Measurements from ENCODE around the gene LIMA1.
A peak's percentile ranks its signal among the peaks of the same experiment; 100 is the strongest.
"Not testable (repeated sequence)": the region's sequence is repeated elsewhere in the genome, so short reads cannot be mapped to it uniquely, and the experiment has no call there.

The LIMA1 gene

DNA sequence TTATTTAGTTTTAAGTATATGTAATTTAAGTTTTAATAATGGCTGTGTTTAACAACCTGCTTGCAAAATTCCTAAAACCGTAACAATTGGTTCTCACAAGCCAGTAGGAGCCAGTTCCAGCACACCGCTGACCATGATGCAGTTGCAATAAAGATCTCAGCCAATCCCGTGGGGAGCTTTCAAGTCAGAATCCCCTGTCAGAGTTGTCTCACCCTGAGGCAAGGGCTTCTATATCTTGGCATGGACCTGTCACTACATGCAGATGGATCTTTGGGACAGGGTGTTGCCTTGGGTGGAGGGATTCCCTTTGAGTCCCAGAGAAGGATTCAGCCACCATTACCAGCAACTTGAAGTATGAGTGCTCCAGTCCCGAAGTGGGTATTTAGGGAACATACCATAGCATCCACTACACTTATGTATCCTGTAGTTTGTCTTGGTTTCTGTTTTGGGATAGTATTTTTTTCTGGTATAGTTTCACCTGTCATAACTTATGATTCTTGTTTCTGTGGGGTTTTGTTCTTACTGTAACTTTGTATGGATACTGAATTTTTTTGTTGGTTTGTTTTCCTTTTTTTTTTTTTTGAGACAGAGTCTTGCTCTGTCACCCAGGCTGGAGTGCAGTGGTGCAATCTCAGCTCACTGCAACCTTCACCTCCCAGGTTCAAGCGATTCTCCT, 30.1 kb upstream of the LIMA1 start:
- H3K27me3 ChIP-seq (ENCODE audit: control insufficient read depth, insufficient read depth, low read length): no peaks in the 10 kb centered on the region
- no peak overlapping the region for H3K9ac ChIP-seq (ENCODE audit: low read length)
- no peak overlapping the region for H3K4me3 ChIP-seq (ENCODE audit: low read length)
- H3K9me3 ChIP-seq (ENCODE audit: control insufficient read depth, low read length): no peaks in the 10 kb centered on the region
- H3K36me3 ChIP-seq (ENCODE audit: control insufficient read depth, insufficient read depth, low read length): no peaks in the 10 kb centered on the region
- H3K4me1 ChIP-seq (ENCODE audit: control insufficient read depth, insufficient read depth, low read length): peaks cover 15% of the 10 kb centered on the region

- H3K27me3 ChIP-seq (ENCODE audit: control insufficient read depth, insufficient read depth, low read length); H3K9me3 ChIP-seq (ENCODE audit: control insufficient read depth, low read length); H3K9ac ChIP-seq (ENCODE audit: low read length); H3K36me3 ChIP-seq (ENCODE audit: control insufficient read depth, insufficient read depth, low read length); H3K4me3 ChIP-seq (ENCODE audit: low read length): not testable (repeated sequence)
- H3K4me1 ChIP-seq (ENCODE audit: control insufficient read depth, insufficient read depth, low read length): peaks cover 15% of the 10 kb centered on the region
Measured at GRCh38 chr12:50311858-50312609, 28.7 kb upstream of the LIMA1 start.

GRCh38 chr12:50309950-50310349, 26.6 kb upstream of the LIMA1 start:
- Histone ChIP-seq H3K4me1 (ENCODE audit: control insufficient read depth, insufficient read depth, low read length) (peaks cover 15% of the 10 kb centered on the region), H3K4me3 (ENCODE audit: low read length) (no peak overlapping the region), H3K9me3 (ENCODE audit: control insufficient read depth, low read length) (no peaks in the 10 kb centered on the region), H3K9ac (ENCODE audit: low read length) (no peak overlapping the region), H3K36me3 (ENCODE audit: control insufficient read depth, insufficient read depth, low read length) (no peaks in the 10 kb centered on the region), H3K27me3 (ENCODE audit: control insufficient read depth, insufficient read depth, low read length) (no peaks in the 10 kb centered on the region)

- no peak overlapping the region for H3K9ac ChIP-seq (ENCODE audit: low read length)
- H3K4me3 ChIP-seq (ENCODE audit: low read length): no peak overlapping the region
- no peaks in the 10 kb centered on the region for H3K9me3 ChIP-seq (ENCODE audit: control insufficient read depth, low read length)
Measured at GRCh38 chr12:50302686-50303085, 19.4 kb upstream of the LIMA1 start.

GRCh38 chr12:50297996-50298395, 14.7 kb upstream of the LIMA1 start:
- peaks cover 5% of the 10 kb centered on the region for H3K4me1 ChIP-seq (ENCODE audit: control insufficient read depth, insufficient read depth, low read length)
- no peaks in the 10 kb centered on the region for H3K36me3 ChIP-seq (ENCODE audit: control insufficient read depth, insufficient read depth, low read length)
- H3K9me3 ChIP-seq (ENCODE audit: control insufficient read depth, low read length): no peaks in the 10 kb centered on the region
- no peak overlapping the region for H3K4me3 ChIP-seq (ENCODE audit: low read length)
- H3K27me3 ChIP-seq (ENCODE audit: control insufficient read depth, insufficient read depth, low read length): no peaks in the 10 kb centered on the region
- H3K9ac ChIP-seq (ENCODE audit: low read length): no peak overlapping the region

More at GRCh38 chr12:50302686-50303085, 19.4 kb upstream of the LIMA1 start:
- H3K4me1 ChIP-seq (ENCODE audit: control insufficient read depth, insufficient read depth, low read length): peaks cover 1% of the 10 kb centered on the region
- H3K27me3 ChIP-seq (ENCODE audit: control insufficient read depth, insufficient read depth, low read length): no peaks in the 10 kb centered on the region
- H3K36me3 ChIP-seq (ENCODE audit: control insufficient read depth, insufficient read depth, low read length): no peaks in the 10 kb centered on the region

DNA sequence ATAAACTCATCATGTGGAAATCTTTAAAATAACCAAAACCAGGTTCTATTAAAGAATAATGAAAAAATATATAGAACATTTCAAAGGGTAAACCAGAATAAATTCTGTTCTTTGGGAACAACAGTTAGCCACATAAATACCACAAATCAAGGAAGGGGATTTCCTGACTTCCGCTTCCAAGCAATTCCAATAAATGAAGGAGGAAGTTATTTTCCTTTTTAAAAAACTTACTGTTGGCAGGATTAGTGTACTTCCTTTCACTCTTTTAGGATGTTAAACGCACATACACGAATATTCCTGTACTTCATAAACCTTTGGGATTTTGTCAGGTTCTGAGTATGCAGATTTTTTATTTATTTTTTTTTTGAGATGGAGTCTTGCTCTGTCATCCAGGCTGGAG, 13.7 kb upstream of the LIMA1 start:
- no peaks in the 10 kb centered on the region for H3K9me3 ChIP-seq (ENCODE audit: control insufficient read depth, low read length)
- no peaks in the 10 kb centered on the region for H3K36me3 ChIP-seq (ENCODE audit: control insufficient read depth, insufficient read depth, low read length)
- H3K27me3 ChIP-seq (ENCODE audit: control insufficient read depth, insufficient read depth, low read length): no peaks in the 10 kb centered on the region
- H3K4me3 ChIP-seq (ENCODE audit: low read length): no peak overlapping the region
- H3K4me1 ChIP-seq (ENCODE audit: control insufficient read depth, insufficient read depth, low read length): peaks cover 5% of the 10 kb centered on the region
- peak overlapping the region; percentile 11 for H3K9ac ChIP-seq (ENCODE audit: low read length)

GRCh38 chr12:50296554-50296953, 13.2 kb upstream of the LIMA1 start:
- no peaks in the 10 kb centered on the region for H3K9me3 ChIP-seq (ENCODE audit: control insufficient read depth, low read length)
- H3K4me1 ChIP-seq (ENCODE audit: control insufficient read depth, insufficient read depth, low read length): peaks cover 5% of the 10 kb centered on the region
- H3K4me3 ChIP-seq (ENCODE audit: low read length): no peak overlapping the region
- H3K9ac ChIP-seq (ENCODE audit: low read length): no peak overlapping the region
- no peaks in the 10 kb centered on the region for H3K36me3 ChIP-seq (ENCODE audit: control insufficient read depth, insufficient read depth, low read length)
- H3K27me3 ChIP-seq (ENCODE audit: control insufficient read depth, insufficient read depth, low read length): no peaks in the 10 kb centered on the region

- no peak overlapping the region for H3K9ac ChIP-seq (ENCODE audit: low read length)
- H3K4me3 ChIP-seq (ENCODE audit: low read length): no peak overlapping the region
- no peaks in the 10 kb centered on the region for H3K9me3 ChIP-seq (ENCODE audit: control insufficient read depth, low read length)
- H3K4me1 ChIP-seq (ENCODE audit: control insufficient read depth, insufficient read depth, low read length): peaks cover 2% of the 10 kb centered on the region
- H3K36me3 ChIP-seq (ENCODE audit: control insufficient read depth, insufficient read depth, low read length): no peaks in the 10 kb centered on the region
- H3K27me3 ChIP-seq (ENCODE audit: control insufficient read depth, insufficient read depth, low read length): no peaks in the 10 kb centered on the region
Measured at GRCh38 chr12:50291377-50291776, 8.1 kb upstream of the LIMA1 start.

DNA sequence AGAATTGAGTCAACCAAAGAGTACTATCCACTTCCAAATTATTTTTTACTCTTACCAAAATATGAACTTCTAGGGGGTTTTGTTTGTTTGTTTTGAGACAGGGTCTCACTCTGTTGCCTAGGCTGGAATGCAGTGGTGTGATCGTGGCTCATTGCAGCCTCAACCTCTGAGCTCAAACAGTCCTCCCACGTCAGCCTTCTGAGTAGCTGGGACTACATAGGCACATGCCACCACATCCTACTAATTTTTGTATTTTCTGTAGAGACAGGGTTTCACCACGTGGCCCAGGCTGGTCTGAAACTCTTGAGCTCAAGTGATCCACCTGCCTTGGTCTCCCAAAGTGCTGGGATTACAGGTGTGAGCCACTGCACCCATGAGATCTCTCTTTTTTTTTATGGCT, 7.4 kb upstream of the LIMA1 start:
- not testable (repeated sequence) for H3K27me3 ChIP-seq (ENCODE audit: control insufficient read depth, insufficient read depth, low read length); H3K9me3 ChIP-seq (ENCODE audit: control insufficient read depth, low read length); H3K4me1 ChIP-seq (ENCODE audit: control insufficient read depth, insufficient read depth, low read length); H3K4me3 ChIP-seq (ENCODE audit: low read length); H3K9ac ChIP-seq (ENCODE audit: low read length); H3K36me3 ChIP-seq (ENCODE audit: control insufficient read depth, insufficient read depth, low read length)

DNA sequence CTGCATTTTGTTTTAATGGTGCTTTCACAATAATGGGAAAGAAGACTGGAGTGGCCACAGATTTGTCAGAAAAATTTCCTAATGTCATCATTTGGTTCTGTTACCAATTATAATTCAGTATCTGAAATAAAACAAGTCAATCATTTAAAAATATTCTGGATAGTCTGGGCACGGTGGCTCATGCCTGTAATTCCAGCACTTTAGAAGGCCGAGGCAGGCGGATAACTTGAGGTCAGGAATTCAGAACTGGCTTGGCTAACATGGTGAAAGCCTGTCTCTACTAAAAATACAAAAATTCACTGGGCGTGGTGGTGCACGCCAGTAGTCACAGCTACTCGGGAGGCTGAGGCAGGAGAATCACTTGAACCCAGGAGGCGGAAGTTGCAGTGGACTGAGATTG, 4.0 kb upstream of the LIMA1 start:
- Histone ChIP-seq H3K27me3 (ENCODE audit: control insufficient read depth, insufficient read depth, low read length) (no peaks in the 10 kb centered on the region), H3K36me3 (ENCODE audit: control insufficient read depth, insufficient read depth, low read length) (no peaks in the 10 kb centered on the region), H3K4me3 (ENCODE audit: low read length) (no peak overlapping the region), H3K4me1 (ENCODE audit: control insufficient read depth, insufficient read depth, low read length) (peaks cover 23% of the 10 kb centered on the region), H3K9ac (ENCODE audit: low read length) (no peak overlapping the region), H3K9me3 (ENCODE audit: control insufficient read depth, low read length) (no peaks in the 10 kb centered on the region)

- no peak overlapping the region for H3K4me3 ChIP-seq (ENCODE audit: low read length)
- no peaks in the 10 kb centered on the region for H3K27me3 ChIP-seq (ENCODE audit: control insufficient read depth, insufficient read depth, low read length)
- H3K36me3 ChIP-seq (ENCODE audit: control insufficient read depth, insufficient read depth, low read length): no peaks in the 10 kb centered on the region
- no peak overlapping the region for H3K9ac ChIP-seq (ENCODE audit: low read length)
- H3K9me3 ChIP-seq (ENCODE audit: control insufficient read depth, low read length): no peaks in the 10 kb centered on the region
- peaks cover 23% of the 10 kb centered on the region for H3K4me1 ChIP-seq (ENCODE audit: control insufficient read depth, insufficient read depth, low read length)
Measured at GRCh38 chr12:50285253-50285652, 1.9 kb upstream of the LIMA1 start.

DNA sequence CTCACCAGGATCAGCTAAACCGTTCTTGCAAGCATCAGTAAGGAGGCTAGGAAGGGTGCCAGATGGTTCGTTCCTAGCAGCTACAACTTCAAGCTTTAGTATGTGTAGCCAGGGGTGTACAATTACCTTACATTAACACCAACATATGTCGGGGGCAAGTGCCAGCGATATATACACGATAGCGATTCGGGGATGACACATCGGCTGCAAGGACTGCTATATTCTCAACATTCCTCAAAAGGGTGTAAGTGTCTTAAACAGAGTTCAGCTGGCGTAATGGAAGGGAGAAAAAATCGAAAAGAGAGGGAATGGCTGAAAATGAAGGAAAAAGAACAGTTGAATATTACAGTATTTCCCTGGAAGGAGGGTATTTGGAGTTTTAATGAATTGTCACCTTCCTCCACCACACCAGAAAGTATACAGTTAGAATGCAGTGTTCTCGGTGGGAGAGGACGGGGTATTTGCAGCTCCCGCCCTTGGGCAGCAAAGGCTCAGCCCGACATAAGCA, 545 bp downstream of the LIMA1 start:
- Histone ChIP-seq H3K4me3 (ENCODE audit: low read length) (peak overlapping the region; percentile 84), H3K4me1 (ENCODE audit: control insufficient read depth, insufficient read depth, low read length) (peaks cover 23% of the 10 kb centered on the region)

More for the DNA sequence above, 545 bp downstream of the LIMA1 start:
- no peaks in the 10 kb centered on the region for H3K9me3 ChIP-seq (ENCODE audit: control insufficient read depth, low read length)
- H3K9ac ChIP-seq (ENCODE audit: low read length): peak overlapping the region; percentile 75
- H3K36me3 ChIP-seq (ENCODE audit: control insufficient read depth, insufficient read depth, low read length): no peaks in the 10 kb centered on the region
- no peaks in the 10 kb centered on the region for H3K27me3 ChIP-seq (ENCODE audit: control insufficient read depth, insufficient read depth, low read length)

All from mucosa of stomach (tissue), 1 donor.